Cardiac ventricle fibroblast (primary cell): ENCODE data around the gene OVOL3. TPM values are rescaled to one million over a fixed set of nuclear protein-coding genes. Genes with fewer than 3 reads are reported as not detected.

Experiments
- total RNA-seq: library from RNA; depleted of rRNA; stranded (reverse); fragments of >200 nt; gene quantifications from 2 replicates; pipeline ENCODE4 v1.2.3, GENCODE V29; 2015

Gene OVOL3
- not detected in 2 replicates for total RNA-seq

DNA sequence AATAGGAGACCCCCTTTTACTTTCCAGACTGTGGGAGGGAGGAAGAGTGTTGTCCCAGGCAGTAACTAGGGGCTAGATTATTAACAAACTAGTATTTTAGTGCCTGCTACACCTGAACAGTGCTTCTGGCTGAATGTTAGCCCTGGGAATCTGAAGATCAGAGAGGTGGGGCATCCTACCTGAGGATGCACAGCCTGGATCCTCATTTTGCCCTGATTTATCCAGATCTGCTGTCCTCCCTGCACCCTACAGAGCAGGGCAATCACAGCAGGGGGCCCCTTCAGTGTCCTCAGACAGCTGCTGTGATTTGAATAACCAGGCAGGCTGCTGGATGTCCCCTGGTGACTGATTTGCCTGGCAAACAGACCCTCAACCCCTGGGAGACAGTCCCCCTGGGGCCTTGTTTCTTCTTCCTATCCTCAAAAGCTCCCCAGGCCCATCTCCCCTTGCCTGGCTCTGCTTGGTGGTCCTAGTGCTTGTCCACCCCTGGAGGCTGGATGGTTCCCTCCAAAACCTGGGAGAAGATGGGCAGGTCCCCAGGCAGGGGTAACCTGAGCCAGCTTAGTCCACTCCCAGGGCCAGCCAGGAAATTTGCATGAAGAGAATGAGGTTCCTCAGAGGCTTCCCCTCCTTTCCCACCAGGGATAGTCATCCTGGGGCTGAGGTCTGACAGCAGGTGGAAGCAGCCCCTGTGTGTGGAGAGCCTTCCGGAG lies at the start of gene OVOL3:
Gene OVOL3, plus strand, starts transcription at position 657 of the 713 bp plus-strand sequence. CDS start 60 bp downstream, outside the sequence.

DNA sequence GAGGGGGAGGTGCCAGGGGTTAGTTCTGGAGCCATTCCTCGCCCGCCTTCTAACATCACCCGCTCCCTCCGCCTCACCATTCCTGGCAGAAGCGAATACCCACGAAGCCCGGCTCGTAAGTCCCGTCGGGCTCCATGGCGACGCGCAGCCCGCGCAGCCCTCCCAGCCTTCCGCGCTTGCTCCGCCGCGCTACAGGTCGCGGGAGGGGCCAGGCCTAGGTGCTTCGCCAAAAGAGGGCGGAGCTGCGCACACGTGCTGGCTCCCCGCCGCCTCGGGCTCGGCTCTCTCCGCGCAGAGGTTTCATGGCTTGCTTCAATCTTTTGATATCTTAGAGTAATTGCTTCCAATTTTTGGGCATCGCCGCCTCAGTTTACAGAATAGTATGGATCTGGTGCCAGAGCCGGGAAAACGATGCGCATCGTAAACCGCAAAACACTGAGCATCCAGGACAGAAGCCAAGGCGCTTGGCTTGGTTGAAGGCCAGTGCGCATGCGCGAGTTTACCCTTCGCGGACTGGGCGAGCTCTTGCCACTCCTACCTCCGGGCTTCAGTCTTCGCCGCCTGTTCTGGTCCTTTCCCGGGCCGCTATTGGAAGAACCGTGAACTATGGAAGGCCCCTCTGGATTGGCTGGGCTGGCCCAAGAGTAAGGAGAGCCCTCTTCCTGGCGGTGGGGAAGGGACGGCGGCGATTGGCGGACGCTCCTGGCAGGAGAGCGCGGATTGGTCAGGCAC lies 3.9 kb downstream of the OVOL3 start, which contains the start of gene POLR2I:
Gene POLR2I, minus strand, starts transcription at position 155 of the 732 bp plus-strand sequence. Its CDS starts 19 bp downstream, at position 136.

DNA sequence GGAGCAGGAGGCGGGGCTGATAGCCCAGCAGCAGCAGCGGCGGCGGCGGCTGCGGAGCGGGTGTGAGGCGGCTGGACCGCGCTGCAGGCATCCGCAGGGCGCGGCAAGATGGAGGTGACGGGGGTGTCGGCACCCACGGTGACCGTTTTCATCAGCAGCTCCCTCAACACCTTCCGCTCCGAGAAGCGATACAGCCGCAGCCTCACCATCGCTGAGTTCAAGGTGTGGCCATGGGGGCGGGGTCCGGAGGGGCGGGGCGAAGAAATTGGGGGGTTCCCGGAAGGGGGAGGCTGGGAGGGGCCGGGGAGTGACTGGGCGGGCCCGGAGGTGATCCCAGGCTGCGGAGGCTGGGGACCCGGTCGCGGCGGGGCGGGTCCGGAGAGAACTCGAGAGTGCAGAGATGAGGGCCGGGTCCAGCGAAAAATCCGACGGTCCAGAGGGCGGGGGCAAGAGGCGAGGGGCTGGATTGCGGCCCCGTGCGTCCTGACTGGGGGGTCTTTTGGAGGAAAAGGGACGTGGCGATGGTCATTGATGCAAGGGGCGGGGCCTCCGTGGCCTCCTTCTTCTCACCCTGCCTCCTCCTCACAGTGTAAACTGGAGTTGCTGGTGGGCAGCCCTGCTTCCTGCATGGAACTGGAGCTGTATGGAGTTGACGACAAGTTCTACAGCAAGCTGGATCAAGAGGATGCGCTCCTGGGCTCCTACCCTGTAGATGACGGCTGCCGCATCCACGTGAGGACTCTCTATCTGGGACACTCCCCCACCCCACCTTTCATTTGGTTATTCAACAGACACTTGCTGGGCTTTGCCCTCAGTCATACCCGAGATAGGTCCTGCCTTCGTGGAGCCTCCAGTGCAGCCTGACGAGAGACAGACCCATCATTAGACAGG lies 4.8 kb downstream of the OVOL3 start, which contains the start of gene TBCB:
Gene TBCB, plus strand, starts transcription at position 16 of the 891 bp plus-strand sequence. Its CDS starts 93 bp downstream, at position 109.

DNA sequence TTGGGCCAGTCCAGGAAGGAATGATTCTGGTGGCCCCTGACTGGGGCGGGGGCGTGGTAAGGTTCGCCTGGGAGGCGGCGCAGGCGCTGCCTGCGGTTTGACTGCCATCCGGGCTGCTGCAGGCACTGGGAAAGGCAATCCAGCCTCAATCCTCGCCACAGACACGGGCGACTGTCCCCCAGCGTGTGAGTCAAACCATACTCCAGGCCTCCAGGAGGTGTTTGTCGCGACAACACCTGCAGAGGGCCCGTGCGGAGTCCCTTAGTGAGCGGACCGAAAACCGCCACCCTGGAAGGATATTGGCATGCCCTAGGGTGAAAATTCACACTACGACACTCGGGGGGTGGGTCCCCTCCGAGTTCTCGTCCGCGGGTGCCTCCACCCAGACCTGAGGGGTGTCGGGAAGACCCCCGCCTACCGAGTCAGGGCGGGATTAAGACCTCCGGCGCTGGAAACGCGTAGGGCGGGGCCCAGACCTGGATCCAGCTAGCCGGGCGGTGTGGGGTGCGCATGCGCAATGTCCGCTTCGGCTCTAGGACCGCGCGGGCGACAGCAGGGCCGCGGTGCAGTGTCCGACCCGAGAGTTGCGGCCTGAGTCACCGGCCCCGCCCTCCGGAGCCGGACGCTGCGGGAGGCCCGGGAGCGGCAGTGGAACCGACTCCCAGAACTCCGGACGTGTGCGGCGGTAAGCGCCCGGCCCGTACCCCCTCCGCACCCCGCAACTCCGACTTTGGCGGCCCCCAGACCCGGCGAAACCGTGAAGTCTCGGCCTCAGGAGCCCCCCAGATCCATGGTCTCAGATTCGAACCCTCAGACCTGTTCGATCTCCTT lies 28.7 kb downstream of the OVOL3 start, which contains the start of gene CAPNS1:
Gene CAPNS1, plus strand, starts transcription at position 594 of the 831 bp plus-strand sequence. CDS start 946 bp downstream, outside the sequence.

DNA sequence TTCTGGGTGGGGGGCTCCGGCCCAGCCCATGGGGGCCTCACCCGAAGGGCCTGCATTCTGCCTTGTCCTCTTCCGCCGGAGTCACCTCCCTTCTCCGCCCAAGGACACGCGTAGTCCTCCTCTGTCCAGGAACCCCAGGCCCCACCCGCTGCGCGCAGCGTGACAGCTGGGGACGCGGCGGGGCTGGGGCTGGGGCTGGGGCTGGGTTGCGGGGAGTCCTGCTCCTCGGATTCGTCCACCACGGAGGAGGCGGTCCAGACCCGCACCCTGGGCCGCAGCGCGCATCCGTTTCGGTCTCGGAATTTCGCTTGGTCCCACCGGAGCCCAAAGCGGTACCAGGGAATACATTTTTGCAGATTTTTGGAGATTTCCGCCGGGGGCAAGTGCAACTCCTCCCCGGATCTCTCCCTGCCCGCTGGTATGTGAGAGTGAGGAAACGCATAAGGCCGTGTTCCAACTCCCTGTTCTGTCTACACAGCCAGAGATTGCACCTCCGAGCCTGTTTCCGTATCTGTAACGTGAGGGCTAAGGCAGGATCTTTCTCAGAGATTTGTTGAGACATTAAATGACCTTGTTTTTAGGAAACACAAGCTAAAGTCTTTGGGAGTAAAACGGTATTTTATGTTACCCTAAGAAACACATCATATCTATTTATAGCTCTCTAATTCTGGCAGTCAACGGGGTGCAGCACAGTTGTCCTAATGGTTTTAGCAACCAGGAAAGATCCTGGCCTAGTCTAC lies 41.6 kb downstream of the OVOL3 start, which contains the start of gene COX7A1:
Gene COX7A1, minus strand, starts transcription at position 96 of the 740 bp plus-strand sequence. Its CDS starts 40 bp downstream, at position 56.

Other genes with a start within 250 kb of the OVOL3 start
- gene APLP1, start 242.6 kb upstream of the OVOL3 start, total RNA-seq, result 4.4 and 5.5 TPM in 2 replicates
- gene NFKBID, start 210.6 kb upstream of the OVOL3 start, total RNA-seq, result 3.6 and 4.7 TPM in 2 replicates
- gene HCST, start 208.6 kb upstream of the OVOL3 start, total RNA-seq, result not detected in 2 replicates
- gene TYROBP, start 202.8 kb upstream of the OVOL3 start, total RNA-seq, result not detected in 2 replicates
- gene LRFN3, start 174.8 kb upstream of the OVOL3 start, total RNA-seq, result 15.5 and 20.4 TPM in 2 replicates
- gene SDHAF1, start 116.0 kb upstream of the OVOL3 start, total RNA-seq, result 31.5 and 37.5 TPM in 2 replicates
- gene SYNE4, start 102.3 kb upstream of the OVOL3 start, total RNA-seq, result 0.87 TPM in 1 of 2 replicates, not detected in the other
- gene ALKBH6, start 96.9 kb upstream of the OVOL3 start, total RNA-seq, result 17.2 and 20.0 TPM in 2 replicates
- gene CLIP3, start 78.3 kb upstream of the OVOL3 start, total RNA-seq, result 27.1 and 34.3 TPM in 2 replicates
- gene THAP8, start 56.9 kb upstream of the OVOL3 start, total RNA-seq, result 8.9 and 18.3 TPM in 2 replicates
- 0.24 and 0.69 TPM in 2 replicates for gene WDR62, start 56.2 kb upstream of the OVOL3 start, total RNA-seq
- 24.8 and 28.1 TPM in 2 replicates for gene POLR2I, start 3.7 kb downstream of the OVOL3 start, total RNA-seq
- gene TBCB, start 4.3 kb downstream of the OVOL3 start, total RNA-seq, result 123 and 134 TPM in 2 replicates
- 190 and 256 TPM in 2 replicates for gene CAPNS1, start 28.9 kb downstream of the OVOL3 start, total RNA-seq
- gene COX7A1, start 41.3 kb downstream of the OVOL3 start, total RNA-seq, result 10.0 and 10.2 TPM in 2 replicates
- gene ZNF565, start 103.5 kb downstream of the OVOL3 start, total RNA-seq, result 3.1 and 4.4 TPM in 2 replicates
- gene ZNF146, start 104.0 kb downstream of the OVOL3 start, total RNA-seq, result 51.7 and 73.5 TPM in 2 replicates